MM.1S (cell line): ENCODE data around the gene SUGT1.
"Not testable (repeated sequence)": the region's sequence is repeated elsewhere in the genome, so short reads cannot be mapped to it uniquely, and the experiment has no call there.

Experiments
- EZH2 ChIP-seq: fragments of 300-600 bp; sonication (generic); optimal IDR thresholded peaks from 2 replicates; pipeline ENCODE3; 2017; ENCODE audit warnings: low read depth, mild to moderate bottlenecking, antibody characterized with exemption, low read length, mixed read lengths
- EZH2phosphoT487 ChIP-seq: fragments of 300-600 bp; sonication (generic); IDR thresholded peaks from 2 replicates; pipeline ENCODE4 v1.6.1; 2018; ENCODE audit warnings: antibody characterized with exemption, low read length
- TF ChIP-seq, protein P1 (sequence below): fragments of 300-600 bp; sonication (generic); IDR thresholded peaks from 2 replicates; pipeline ENCODE4 v1.5.1; 2016; ENCODE audit warnings: antibody characterized with exemption, low read length, mixed read lengths

GRCh38 chr13:52608184-52608583 is 44.5 kb upstream of the SUGT1 start:
- TF ChIP-seq, protein P1, sequence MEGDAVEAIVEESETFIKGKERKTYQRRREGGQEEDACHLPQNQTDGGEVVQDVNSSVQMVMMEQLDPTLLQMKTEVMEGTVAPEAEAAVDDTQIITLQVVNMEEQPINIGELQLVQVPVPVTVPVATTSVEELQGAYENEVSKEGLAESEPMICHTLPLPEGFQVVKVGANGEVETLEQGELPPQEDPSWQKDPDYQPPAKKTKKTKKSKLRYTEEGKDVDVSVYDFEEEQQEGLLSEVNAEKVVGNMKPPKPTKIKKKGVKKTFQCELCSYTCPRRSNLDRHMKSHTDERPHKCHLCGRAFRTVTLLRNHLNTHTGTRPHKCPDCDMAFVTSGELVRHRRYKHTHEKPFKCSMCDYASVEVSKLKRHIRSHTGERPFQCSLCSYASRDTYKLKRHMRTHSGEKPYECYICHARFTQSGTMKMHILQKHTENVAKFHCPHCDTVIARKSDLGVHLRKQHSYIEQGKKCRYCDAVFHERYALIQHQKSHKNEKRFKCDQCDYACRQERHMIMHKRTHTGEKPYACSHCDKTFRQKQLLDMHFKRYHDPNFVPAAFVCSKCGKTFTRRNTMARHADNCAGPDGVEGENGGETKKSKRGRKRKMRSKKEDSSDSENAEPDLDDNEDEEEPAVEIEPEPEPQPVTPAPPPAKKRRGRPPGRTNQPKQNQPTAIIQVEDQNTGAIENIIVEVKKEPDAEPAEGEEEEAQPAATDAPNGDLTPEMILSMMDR = not testable (repeated sequence)
- TF ChIP-seq EZH2, EZH2phosphoT487: not testable (repeated sequence)
